Measurements from ENCODE around the gene ZNF639. TPM values are rescaled to one million over a fixed set of nuclear protein-coding genes. Genes with fewer than 3 reads are reported as not detected.

Gene ZNF639
- total and polyA plus RNA-seq, 2 of the 13 experiments (the other 11 are each of a cell fraction or from before 2014, with no cell fraction given): 11.6 to 42.4 TPM

GRCh38 chr3:179347345-179348194 is 24.7 kb downstream of the ZNF639 start, which contains the start of gene MFN1 (continued):
- no peak for TF ChIP-seq AHDC1 (CRISPR knock-in tag; IDR thresholded peaks at IDR 0.05; ENCODE audit: borderline replicate concordance)
- no peak for TF ChIP-seq TRIM22 (IDR thresholded peaks at IDR 0.05)
- peak; percentile 85; the same call in 1 of the 2 replicates for TF ChIP-seq KLF11 (CRISPR knock-in tag; IDR thresholded peaks at IDR 0.05)
- peak; percentile 89 for TF ChIP-seq ELF1 (CRISPR knock-in tag; IDR thresholded peaks at IDR 0.05)
- TF ChIP-seq CSRNP2 (CRISPR knock-in tag; conservative IDR thresholded peaks at IDR 0.05; ENCODE audit: low read depth): no peak
- TF ChIP-seq MLLT10 (CRISPR knock-in tag; IDR thresholded peaks at IDR 0.05): no peak
- peak; percentile 30; the same call in 1 of the 3 replicates for TF ChIP-seq MXI1 (IDR thresholded peaks at IDR 0.05; ENCODE audit: borderline replicate concordance, low read depth, low read length)
- TF ChIP-seq CREBL2 (CRISPR knock-in tag; IDR thresholded peaks at IDR 0.05; ENCODE audit: borderline replicate concordance): 0 out of 2 replicates have a peak, but pooled peaks have one; percentile 30
- TF ChIP-seq ZNF501 (CRISPR knock-in tag; IDR thresholded peaks at IDR 0.05): peak; percentile 91
- TF ChIP-seq HMGXB3 (CRISPR knock-in tag; IDR thresholded peaks at IDR 0.05; ENCODE audit: borderline replicate concordance): peak; percentile 15; the same call in 1 of the 2 replicates
- peak; percentile 56 for TF ChIP-seq SP5 (CRISPR knock-in tag; IDR thresholded peaks at IDR 0.05; ENCODE audit: borderline replicate concordance, low read depth)
- no peak for TF ChIP-seq FUBP1 (CRISPR knock-in tag; IDR thresholded peaks at IDR 0.05; ENCODE audit: borderline replicate concordance)
